ENCODE data around the gene AGBL1.

The AGBL1 gene

GRCh38 chr15:86846036-86846435, 766.4 kb downstream of the AGBL1 start:
- no peak for DNase-seq

GRCh38 chr15:86849136-86849535, 769.5 kb downstream of the AGBL1 start:
- DNase-seq = no peak

- DNase-seq = no peak
Observed at GRCh38 chr15:86849558-86850285, 770.1 kb downstream of the AGBL1 start.

- DNase-seq = no peak
Observed at GRCh38 chr15:86850939-86851338, 771.3 kb downstream of the AGBL1 start.

GRCh38 chr15:86852741-86853140, 773.1 kb downstream of the AGBL1 start:
- DNase-seq = no peak

- no peak for DNase-seq
Observed at GRCh38 chr15:86854176-86854575, 774.5 kb downstream of the AGBL1 start.

- DNase-seq = no peak
Observed at GRCh38 chr15:86855307-86856291, 775.9 kb downstream of the AGBL1 start.

- DNase-seq = no peak
Observed at GRCh38 chr15:86857701-86858100, 778.0 kb downstream of the AGBL1 start.

GRCh38 chr15:86863226-86863915, 783.7 kb downstream of the AGBL1 start:
- no peak for DNase-seq

GRCh38 chr15:86865920-86866319, 786.2 kb downstream of the AGBL1 start:
- DNase-seq = no peak

- no peak for DNase-seq
Observed at GRCh38 chr15:86870846-86871245, 791.2 kb downstream of the AGBL1 start.

GRCh38 chr15:86871964-86872363, 792.3 kb downstream of the AGBL1 start:
- DNase-seq = no peak

GRCh38 chr15:86872782-86873181, 793.1 kb downstream of the AGBL1 start:
- DNase-seq = no peak

- DNase-seq = no peak
Observed at GRCh38 chr15:86875067-86875466, 795.4 kb downstream of the AGBL1 start.

- peak; percentile 4 for DNase-seq
Observed at GRCh38 chr15:86876387-86876944, 796.8 kb downstream of the AGBL1 start.

GRCh38 chr15:86877171-86877631, 797.5 kb downstream of the AGBL1 start:
- no peak for DNase-seq

- peak; percentile 60 for DNase-seq
Observed at GRCh38 chr15:86878844-86879243, 799.2 kb downstream of the AGBL1 start.

GRCh38 chr15:86879250-86880229, 799.9 kb downstream of the AGBL1 start:
- peak; percentile 82 for DNase-seq

- DNase-seq = no peak
Observed at GRCh38 chr15:86885616-86886015, 805.9 kb downstream of the AGBL1 start.

GRCh38 chr15:86892774-86893449, 813.2 kb downstream of the AGBL1 start:
- peak; percentile 12 for DNase-seq

- DNase-seq = no peak
Observed at GRCh38 chr15:86894269-86894668, 814.6 kb downstream of the AGBL1 start.
